HG03378 (cell line): ENCODE results near the gene IFI27L1.

ENCODE experiments used
- ATAC-seq: cut with Tn5 transposase; IDR thresholded peaks from one replicate; pipeline ENCODE4 v1.9.1; 2021; ENCODE audit warnings: mild to moderate bottlenecking, moderate library complexity; ENCODE audit not compliant: unreplicated experiment

IFI27L1 gene

DNA sequence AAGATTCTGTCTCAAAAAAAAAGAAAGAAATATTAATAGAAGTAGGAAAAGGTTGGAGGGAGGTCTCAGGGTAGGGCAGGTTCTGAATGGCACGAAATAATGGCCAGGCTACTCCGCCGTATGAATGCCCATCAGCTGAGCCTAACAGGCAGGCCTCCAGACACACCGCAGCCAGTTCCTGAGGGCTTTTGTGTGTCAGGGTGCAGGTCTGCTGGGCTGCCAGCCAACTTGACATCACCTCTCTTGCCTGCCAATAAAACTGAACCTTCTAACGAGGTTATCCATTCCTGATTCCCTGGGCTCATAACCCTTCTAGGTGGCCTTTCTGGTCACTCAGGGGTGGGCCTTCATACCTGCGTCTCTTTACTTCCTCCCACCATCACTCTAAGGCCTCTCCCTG lies 32.4 kb downstream of the IFI27L1 start:
- no peak for ATAC-seq

DNA sequence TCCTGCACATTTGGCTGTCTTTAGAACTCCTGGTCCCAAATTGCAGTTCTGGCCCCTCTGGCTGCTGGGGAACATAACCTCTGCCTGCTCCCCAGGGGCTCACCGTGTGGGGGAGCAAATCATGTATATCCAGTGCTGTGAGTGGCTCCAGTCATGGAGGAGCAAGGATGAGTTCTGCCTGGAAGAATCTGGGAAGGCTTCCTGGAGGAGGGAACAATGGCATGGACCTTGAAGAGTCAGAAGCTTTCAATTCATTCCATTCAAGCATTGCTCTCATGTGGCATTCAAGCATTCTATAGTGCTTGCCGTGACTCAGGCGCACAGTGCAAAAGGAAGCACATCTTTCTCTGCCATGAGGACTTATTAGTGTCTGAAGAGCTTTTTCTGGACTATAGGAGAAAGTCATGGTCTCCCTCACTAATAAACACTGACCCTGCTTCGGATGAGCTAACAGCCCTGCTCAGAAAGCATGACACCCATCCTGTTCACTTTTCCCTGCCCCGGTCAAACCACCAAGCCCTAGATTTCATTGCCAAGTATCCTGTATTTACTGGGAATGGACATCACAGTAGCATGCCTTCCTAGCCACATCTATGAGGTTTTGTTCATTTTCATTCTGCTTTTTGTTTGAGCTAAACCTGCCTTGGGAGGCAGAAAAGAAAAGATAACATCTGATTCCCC lies 32.9 kb downstream of the IFI27L1 start:
- ATAC-seq, result no peak

DNA sequence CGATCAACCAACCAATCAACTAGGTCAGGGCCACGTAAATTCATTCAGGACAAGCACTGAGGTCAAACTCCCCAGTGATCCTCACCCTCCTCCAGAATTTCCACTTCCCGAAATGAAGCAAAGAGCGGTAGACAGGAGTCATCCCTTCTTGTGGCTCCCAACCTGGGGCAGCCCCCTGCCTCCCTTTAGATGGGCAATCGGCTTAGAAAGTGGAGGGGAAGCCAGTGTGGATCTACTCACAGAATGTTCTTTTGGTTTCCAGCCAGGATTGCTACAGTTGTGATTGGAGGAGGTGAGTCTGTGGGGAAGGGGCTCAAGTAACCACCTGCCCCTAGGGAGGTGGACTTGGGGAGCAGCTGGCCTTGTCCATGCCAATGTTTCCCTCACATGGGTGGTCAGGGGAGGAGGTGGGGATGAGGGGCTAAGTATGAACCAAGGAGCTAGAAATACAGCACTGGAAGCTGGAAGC lies 33.5 kb downstream of the IFI27L1 start:
- ATAC-seq, result no peak

DNA sequence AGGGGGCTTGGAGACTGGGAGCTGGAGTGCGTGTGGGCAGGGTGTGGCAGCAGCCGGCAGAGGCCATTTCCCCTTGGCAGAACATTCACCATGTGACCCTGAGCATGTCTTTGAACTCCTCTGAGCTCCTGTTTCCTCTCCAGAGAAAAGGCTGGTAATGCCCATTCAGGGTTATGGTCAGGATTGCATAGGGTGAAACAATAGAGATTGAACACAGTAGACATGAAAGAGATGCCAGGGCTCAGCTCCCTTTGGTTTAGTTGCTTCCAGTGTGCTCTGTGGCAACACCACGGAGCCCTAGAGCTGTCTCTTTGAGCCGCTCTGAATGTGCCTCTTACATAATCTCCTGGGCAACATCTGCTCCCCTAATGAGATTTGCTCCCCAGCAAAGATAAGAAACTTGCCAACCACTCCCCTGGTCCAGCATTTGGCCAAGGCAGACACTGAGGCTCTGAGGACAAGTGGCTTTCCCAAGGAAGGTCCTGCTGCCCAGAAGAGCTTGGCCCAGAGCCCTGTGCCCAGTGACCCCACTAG lies 34.0 kb downstream of the IFI27L1 start:
- no peak for ATAC-seq

DNA sequence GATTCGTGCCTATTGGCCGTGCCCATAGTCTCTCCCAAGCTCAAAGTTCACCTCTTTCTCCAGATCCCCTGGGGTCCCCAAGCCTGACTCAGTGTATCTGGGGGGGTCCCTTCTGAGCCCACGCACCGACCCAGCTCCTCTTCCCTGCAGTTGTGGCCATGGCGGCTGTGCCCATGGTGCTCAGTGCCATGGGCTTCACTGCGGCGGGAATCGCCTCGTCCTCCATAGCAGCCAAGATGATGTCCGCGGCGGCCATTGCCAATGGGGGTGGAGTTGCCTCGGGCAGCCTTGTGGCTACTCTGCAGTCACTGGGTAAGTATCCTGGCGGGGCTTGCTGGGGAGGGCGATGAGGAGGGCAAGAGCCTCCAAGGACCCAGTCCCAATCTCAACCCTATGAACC lies 34.5 kb downstream of the IFI27L1 start:
- no peak for ATAC-seq

DNA sequence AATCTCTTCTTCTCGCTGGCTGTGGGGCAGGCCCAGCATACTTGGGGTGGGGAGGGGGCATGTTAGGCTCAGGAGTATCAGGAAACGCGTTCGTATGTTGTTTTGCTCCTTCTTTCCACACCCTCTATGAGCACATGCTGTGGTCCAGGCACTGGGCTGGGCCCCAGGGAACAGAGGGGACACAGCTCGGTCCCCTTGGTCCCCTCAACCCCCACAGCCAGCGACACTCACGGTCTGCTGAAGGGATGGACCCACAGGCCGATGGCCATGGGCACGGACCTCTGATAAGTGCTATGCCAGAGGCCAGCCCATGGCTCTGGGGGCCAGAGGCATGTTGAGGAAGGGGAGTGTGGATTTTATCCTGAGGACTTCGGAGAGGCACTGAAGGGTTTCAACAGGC lies 35.6 kb downstream of the IFI27L1 start:
- no peak for ATAC-seq

DNA sequence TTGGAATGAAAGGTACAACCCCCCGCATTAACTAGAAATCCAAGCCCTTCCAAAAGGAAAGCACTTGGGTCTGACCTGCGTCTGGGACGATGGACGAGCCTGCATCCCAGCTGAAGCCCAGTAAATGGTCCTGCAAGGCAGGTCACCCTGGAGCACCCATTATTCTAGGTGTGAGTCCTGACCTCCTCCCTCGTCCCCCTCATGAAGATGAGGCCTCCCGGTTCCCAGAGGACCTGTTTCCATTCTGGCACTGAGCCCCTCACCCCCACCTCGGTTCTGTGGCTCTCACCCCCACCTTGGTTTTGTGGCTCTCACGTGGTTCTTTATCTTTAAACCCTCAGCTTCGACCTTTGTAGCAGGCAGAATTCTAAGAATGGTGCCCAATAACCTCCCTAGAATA lies 36.7 kb downstream of the IFI27L1 start:
- no peak for ATAC-seq

DNA sequence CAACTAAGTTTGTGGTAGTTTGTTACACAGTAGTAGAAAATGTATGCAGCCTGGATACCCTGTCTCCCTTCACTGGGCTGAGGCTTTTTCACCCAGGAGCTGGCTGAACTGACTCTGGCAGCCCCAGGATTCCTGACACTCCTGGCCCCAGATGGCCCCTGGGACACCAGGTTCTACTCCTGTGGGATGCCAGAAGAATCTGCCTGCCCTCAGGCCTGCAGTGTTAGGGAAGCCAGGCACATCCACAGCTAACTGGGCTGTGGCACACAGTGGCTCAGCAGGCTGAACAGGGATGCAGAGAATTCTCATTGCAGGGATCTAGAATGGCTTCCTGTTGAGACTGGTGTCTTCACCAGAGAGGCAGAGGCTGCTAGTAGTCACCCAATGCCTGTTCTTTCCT lies 38.0 kb downstream of the IFI27L1 start:
- no peak for ATAC-seq

DNA sequence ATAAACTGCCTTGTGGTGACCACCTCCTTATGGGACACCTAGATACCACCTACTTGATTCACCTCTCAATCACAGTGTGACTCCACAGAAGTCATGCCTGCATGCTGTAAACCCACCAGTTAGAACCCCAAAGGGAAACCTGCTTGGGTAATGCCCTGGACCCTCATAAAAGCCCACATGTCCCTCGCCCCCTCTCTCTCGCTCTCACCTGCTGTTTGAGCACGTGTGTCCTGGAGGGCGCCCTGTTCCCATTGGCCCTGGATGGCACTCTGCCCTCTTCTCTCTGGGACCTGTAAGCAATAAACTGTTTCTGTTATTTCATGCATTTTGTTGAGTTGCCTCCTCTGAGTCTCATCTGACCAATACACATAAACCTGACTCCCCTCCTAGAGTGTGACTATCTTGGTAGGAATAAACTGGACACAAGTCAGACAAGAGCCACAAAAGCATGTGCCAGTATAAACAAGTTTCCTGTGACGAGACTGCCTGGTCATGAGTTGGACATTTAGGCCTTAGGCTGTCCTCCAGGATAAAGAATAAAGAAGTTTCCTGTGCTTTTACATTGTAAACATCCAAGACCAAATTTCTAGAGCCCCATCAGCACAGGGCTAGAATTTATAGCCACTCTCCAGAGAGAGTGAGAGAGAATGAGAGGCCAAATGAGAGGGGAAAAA lies 39.7 kb downstream of the IFI27L1 start:
- no peak for ATAC-seq

DNA sequence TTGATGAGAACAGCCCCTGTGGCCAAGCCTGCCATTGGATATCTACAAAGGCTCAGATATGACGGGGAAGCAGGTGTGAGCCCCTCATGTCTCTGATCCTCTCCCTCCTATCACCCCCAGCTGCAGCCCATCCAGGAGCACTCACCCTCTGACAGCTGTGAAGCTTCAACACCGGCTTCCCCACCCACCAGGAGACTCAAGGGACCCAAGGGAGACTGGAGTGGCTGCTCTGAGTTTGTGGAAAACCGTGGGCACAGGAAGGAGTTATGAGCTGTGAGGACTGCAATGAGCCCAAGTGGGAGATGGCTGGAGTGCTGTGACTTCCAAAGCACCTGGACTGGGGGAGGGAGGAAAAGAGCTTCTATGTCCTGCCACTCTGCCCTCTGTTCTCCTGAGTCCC lies 40.4 kb downstream of the IFI27L1 start:
- ATAC-seq, result no peak

DNA sequence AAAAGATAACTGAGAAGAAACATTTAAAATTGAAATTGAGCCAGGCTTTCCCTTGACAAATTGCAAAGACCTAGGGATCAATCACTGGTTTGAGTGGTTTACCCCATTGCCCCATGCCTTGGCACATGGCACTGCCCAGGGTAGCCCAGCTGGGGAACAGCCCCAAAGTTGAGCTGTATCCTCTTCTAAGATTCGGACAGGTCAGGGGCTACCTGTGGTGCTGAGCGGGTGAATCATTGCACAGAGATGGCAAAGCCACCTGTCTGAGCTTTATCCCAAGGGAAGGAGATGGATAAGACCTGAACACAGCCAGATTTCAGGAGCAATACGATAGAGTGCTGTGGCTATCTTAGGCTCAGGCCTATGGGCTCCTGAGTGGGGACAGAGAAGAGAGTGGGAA lies 41.3 kb downstream of the IFI27L1 start:
- ATAC-seq, result no peak

DNA sequence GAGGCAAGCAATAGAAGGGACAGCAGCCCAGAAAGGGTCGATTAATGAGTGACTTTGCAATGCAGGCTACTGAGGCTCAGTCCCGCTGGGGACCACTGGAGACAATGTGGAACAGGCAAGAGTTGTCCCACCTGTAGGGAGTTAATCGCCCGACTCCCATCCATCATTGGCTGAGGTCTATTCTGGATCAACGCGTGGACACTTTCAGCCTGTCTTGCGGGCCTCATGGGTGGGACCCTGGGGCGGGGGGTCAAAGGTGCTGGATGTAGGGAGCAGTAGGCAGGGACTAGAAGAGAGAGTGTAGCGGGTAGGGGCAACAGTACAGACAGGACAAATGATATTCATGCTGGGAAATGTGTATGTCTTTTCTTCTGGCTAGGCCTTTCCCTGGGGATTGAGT lies 42.2 kb downstream of the IFI27L1 start:
- no peak for ATAC-seq

DNA sequence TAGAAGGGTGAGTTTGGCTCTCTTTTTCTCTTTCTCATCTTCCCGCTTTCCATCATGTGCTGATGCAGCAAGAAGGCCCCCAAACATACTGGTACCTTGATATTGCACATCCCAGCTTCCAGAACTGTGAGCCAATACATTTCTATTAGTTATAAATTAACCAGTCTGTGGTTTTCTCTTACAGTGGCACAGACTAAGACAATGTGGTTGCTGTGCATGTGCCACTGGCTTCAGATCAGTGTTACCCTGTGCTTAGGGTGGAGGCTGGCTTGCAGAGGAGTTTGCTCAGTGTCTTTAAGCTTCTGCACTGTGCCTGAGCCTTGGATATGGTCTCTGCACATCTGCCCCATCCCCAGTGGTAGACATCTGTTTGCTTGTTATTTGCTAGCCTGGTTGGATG lies 42.8 kb downstream of the IFI27L1 start:
- no peak for ATAC-seq

DNA sequence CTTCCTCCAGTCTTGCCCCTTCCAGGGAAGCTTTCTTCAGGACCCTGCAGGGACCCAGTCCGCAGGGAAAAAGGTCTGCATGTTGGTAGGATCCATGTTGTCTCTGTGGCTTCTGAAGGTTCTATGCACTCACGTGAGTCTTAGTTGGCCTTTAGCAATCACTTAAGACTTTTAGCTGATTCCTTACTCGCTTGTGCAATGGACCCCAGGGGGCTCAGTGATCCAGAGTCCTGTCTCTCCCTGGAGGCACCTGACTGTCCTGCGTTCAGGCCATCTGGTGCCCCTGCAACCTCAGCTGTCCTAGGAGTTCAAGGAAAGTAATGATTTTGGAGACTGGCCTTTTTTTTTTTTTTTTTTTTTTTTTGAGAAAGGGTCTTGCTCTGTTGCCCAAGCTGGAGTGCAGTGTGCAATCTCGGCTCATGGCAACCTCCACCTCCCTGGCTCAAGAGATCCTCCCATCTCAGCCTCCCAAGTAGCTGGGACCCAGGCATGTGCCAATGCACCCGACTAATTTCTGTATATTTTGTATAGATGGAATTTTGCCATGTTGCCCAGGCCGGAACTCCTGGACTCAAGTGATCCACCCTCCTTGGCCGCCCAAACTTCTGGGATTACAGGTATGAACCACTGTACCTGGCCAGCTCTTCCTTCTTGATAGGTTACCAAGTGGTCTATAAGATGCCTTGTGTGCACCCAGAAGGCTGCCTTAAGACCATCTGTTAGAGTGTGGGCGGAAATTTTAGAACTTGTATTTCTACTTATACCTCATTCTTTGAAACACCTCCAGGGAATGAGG lies 43.7 kb downstream of the IFI27L1 start:
- ATAC-seq, result no peak

DNA sequence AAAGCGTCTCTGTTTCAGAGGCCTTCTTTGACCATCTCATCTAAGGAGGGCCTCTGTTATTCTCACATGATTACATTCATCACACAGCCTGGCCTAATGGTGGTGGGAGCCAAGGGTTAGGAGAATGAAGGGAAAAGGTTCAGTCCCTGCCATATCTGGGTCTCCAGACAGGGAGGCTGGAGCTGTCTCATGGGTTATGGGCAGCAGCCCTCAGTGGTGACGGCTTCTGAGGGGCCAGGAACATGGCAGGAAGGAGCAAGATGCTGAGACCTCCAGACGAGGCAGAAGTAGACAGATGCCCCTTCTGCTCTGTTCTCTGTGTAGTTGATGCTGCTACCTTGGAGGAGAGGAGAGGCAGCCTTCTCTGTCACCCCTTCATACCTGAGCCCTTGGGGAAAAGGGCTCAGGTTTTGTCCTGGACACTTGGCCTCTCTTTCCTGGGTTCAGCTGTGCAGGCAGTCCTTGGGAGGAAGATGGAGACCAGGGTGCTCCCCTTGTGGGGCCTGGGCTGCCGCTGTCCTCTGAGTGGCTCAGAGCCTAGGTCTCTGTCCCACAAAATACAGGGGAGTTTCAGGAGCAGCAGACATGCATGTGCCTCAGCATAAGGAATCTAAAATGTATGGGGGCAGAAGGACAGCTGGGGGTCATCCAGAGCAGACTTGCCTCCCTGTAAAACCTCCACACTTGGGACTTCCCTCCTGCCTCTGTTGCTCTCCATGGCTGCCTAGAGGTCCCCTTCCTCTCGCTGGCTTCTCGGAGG lies 44.7 kb downstream of the IFI27L1 start:
- no peak for ATAC-seq

DNA sequence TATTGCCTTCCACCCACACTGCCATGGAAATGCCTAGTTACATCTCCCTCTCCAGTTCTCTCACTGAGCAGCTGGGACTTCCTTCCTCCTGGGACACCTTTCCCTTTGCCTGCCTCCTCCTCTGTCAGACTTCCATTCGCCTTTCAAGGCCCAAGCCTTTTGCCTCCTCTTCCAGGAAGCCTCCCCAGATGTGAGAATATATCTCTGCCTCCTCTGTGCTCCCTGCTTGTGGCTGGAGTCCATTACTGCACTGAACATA lies 45.2 kb downstream of the IFI27L1 start:
- no peak for ATAC-seq

DNA sequence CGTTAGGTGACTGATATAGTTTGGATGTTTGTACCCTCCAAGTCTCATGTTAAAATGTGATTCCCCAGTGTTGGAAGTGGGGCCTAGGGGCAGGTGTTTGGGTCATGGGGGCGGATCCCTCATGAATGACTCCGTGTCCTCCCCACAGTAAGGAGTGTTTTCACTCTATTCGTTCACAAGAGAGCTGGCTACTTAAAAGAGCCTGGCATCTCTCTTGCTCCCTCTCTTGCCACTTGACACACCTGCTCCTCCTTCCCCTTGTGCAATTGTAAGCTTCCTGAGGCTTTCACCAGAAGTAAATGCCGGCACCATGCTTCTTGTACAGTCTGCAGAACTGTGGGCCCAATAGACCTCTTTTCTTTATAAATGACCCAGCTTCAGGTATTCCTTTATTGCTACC lies 45.7 kb downstream of the IFI27L1 start:
- ATAC-seq, result no peak

DNA sequence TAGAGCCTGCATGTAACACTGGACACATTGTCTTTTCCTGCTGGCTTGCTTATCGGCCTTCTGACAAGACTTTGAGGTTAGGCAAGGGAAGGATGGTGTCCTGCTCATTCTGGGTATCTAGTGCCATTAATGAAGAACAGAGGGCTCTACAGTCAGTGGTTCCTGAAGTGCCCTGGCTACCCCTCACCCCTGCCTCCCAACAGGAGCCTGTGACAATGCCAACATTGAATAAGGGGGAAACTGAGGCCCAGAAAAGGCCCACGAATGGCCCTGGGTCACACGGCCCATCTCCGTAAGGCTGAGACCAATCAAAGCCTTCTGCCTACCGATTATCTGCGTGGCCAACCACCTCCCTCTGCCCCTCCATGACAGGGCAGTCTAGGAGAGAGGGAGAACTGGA lies 46.2 kb downstream of the IFI27L1 start:
- ATAC-seq, result no peak

DNA sequence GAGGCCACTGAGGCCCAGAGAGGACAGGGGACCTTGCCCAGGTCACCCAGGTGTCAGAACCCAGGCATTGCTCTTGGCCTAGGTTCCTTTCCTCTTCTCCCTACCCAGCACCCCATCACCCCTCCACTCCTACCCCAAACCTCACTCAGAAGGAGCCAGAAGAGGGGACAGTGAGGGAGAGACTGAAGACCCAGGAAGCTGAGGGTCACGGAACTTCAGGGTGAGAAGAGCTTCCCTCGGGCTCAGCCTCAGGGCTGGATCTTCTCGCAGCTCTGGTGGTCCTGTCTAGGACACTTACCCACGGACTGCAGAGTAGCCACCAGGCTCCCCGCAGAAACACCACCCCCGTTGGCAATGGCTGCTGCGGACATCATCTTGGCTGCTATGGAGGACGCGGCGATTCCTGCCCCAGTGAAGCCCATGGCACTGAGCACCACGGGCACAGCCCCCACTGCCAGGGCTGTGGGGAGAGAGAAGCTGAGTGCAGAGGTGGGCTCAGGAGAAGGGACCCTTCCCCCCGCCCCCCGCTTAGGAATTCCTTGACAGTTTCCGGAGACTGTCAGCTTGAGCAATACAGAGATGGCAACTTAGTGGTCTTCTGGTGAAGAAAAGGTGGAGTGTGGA lies 47.2 kb downstream of the IFI27L1 start:
- ATAC-seq, result no peak

DNA sequence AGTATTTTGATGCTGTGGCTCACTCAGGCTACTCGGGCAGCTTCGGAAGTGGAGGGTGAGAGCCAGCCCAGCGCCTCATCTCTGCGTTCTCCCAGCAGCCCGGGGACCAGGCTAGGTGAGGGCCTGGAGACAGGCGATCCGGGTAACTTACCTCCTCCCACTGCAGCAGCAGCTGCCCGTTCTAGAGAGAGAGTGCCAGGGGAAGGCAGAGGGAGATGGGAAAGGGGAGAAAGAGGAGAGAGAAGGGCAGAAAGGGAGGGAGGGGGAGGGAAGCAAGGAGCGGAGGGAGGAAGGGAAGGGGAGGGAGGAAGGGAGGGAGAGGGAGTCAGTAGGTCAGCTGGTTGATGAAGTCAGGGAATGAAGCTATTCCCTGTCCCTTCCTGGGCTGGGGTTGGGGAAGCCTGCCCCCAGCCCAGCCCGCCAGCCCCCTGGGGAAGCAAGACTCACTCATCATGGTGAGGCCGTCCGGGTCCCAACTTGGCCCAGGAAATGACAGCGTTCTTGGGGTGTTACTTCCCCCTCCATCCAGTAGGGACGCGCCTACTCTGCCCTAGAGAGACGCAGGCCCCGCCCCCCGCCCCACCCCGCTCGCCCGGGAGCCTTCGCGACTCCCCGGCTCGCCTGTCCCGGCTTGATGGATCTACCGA lies 48.1 kb downstream of the IFI27L1 start, which contains the start of gene IFI27L2:
Gene IFI27L2 (minus strand): TSS at position 494 of the 647 bp plus-strand sequence. CDS start 40 bp downstream, at position 454.
- peak; percentile 84 for ATAC-seq
